HL-60 (cell line): ENCODE data around the gene SUMO2.

Experiments used
- DNase-seq, 2 experiments: peaks; one replicate each; pipeline ENCODE4 v3.0.0-alpha.2; 2010 to 2020; ENCODE audit warnings: low read depth in 1 of 2, low spot score in 1 of 2
- H3K27ac ChIP-seq: fragments of 250-450 bp; sonication (Bioruptor Pico); replicated peaks from 2 replicates; pipeline ENCODE4 v1.5.1; 2020; ENCODE audit warnings: mild to moderate bottlenecking, moderate library complexity
- H3K27me3 ChIP-seq: fragments of 250-450 bp; sonication (Bioruptor Pico); 2 replicates; pipeline ENCODE4 v1.5.1; 2021; ENCODE audit warnings: mild to moderate bottlenecking, moderate library complexity; ENCODE audit not compliant: insufficient read depth, poor library complexity, severe bottlenecking
- H3K4me3 ChIP-seq: replicated peaks from 2 replicates; pipeline ENCODE4 v1.5.1; 2011; ENCODE audit warnings: mild to moderate bottlenecking, control low read depth, low read length; ENCODE audit not compliant: insufficient read depth
- POLR2AphosphoS5 ChIP-seq: IDR thresholded peaks from 2 replicates; pipeline ENCODE4 v1.6.1; 2012; ENCODE audit warnings: low read depth
- SPI1 ChIP-seq: IDR thresholded peaks from 2 replicates; pipeline ENCODE4 v1.6.1; 2012; ENCODE audit warnings: low read depth, mild to moderate bottlenecking, borderline replicate concordance
- TF ChIP-seq, protein P1 (sequence below): IDR thresholded peaks from one replicate; pipeline ENCODE4 v1.5.1; 2011; ENCODE audit warnings: low read length, control low read depth, inconsistent platforms; ENCODE audit not compliant: insufficient read depth

SUMO2 gene

DNA sequence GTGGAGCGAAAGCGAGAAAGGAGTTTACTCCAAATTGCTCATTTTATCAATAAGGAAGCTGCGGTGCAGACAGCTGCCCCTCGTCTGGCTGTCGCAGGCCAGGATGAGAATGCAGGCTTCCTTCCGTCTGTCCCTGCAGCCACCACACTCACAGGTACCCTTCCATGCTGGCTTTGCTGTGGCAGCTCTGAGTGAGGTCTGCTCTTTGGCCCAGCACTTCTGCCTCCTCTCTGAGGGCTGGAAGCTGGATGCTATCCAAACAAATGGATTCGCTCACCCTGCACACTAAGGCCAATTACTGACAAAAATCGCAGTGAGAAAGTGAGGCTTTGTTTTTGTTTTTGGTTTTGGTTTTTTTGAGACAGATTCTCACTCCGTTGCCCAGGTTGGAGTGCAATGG is 66.0 kb downstream of the SUMO2 start:
- no peaks in the 10 kb centered on the region for H3K27me3 ChIP-seq
- TF ChIP-seq, protein P1, sequence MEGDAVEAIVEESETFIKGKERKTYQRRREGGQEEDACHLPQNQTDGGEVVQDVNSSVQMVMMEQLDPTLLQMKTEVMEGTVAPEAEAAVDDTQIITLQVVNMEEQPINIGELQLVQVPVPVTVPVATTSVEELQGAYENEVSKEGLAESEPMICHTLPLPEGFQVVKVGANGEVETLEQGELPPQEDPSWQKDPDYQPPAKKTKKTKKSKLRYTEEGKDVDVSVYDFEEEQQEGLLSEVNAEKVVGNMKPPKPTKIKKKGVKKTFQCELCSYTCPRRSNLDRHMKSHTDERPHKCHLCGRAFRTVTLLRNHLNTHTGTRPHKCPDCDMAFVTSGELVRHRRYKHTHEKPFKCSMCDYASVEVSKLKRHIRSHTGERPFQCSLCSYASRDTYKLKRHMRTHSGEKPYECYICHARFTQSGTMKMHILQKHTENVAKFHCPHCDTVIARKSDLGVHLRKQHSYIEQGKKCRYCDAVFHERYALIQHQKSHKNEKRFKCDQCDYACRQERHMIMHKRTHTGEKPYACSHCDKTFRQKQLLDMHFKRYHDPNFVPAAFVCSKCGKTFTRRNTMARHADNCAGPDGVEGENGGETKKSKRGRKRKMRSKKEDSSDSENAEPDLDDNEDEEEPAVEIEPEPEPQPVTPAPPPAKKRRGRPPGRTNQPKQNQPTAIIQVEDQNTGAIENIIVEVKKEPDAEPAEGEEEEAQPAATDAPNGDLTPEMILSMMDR: no peak
- TF ChIP-seq SPI1: peak; percentile 24; the same call in 1 of the 2 replicates
- peak; percentile 74 for TF ChIP-seq POLR2AphosphoS5
- H3K4me3 ChIP-seq: no peak overlapping the region
- peak in 1 of 2 experiments; percentile 76 for DNase-seq
- no peak overlapping the region for H3K27ac ChIP-seq
